IPS-18a (cell line): Measurements from ENCODE around the gene SLC35G1.

Experiments
- H3K27ac ChIP-seq: one replicate; pipeline ENCODE4 v1.5.1; 2013; ENCODE audit warnings: low read length
- H3K27me3 ChIP-seq: one replicate; pipeline ENCODE4 v1.6.1; 2013; ENCODE audit warnings: mild to moderate bottlenecking, low read length; ENCODE audit not compliant: control insufficient read depth, insufficient read depth
- H3K36me3 ChIP-seq: one replicate; pipeline ENCODE4 v1.6.1; 2013; ENCODE audit warnings: low read depth, low read length; ENCODE audit not compliant: control insufficient read depth
- H3K4me1 ChIP-seq: one replicate; pipeline ENCODE4 v1.6.1; 2013; ENCODE audit warnings: low read depth, low read length; ENCODE audit not compliant: control insufficient read depth
- H3K4me3 ChIP-seq: one replicate; pipeline ENCODE4 v1.5.1; 2013; ENCODE audit warnings: low read length
- H3K9ac ChIP-seq: one replicate; pipeline ENCODE4 v1.6.1; 2013; ENCODE audit warnings: mild to moderate bottlenecking, low read length, moderate library complexity
- H3K9me3 ChIP-seq: one replicate; pipeline ENCODE4 v1.6.1; 2013; ENCODE audit warnings: low read depth, low read length; ENCODE audit not compliant: control insufficient read depth

Gene SLC35G1

DNA sequence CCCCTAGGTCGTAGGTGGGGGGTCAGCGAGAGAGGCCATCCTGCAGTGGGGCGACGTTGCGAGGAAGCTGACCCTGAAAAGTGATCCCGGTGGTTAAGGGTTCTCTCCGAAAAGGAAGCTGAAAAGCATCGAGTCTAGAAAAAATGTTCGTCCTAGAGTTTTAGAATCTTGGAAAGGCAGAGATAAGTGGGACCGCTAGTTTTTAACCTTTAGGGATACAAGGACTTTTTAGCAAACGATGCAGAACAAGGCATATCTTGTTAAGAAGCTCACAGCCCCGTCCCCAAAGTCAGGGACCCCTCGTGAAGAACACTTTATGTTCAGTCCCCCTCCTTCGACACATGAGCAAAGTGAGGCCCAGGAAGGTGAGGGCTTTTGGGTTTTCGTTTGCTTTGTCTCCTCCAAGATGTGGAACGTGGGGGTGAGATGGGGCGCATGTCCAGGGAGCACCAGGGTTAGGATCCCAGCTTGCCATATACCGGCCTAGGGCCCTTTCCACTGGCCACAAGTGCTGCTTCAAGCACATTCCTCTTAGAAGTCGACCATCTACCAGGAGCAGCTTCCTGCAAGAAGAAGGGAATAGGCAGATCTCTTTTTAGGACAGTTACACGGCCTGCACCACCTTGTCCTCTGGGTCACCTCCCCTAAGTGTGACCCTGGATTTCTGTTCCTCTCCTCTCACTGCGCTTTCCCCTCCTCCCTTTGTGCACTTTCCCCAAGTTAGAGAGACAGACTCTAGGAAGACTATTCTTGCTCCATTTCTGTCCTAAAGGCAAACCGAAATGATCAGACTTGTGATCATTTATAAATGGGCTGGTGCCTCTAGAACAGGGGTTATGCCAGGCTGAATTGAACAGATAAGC, 969 bp downstream of the SLC35G1 start:
- H3K4me1 ChIP-seq = peaks cover 19% of the 10 kb centered on the region
- H3K27me3 ChIP-seq = peaks cover 36% of the 10 kb centered on the region
- H3K4me3 ChIP-seq = peak overlapping the region; percentile 84
- peak overlapping the region; percentile 60 for H3K9ac ChIP-seq
- H3K27ac ChIP-seq = no peak overlapping the region
- H3K9me3 ChIP-seq = no peaks in the 10 kb centered on the region
- H3K36me3 ChIP-seq = no peaks in the 10 kb centered on the region

DNA sequence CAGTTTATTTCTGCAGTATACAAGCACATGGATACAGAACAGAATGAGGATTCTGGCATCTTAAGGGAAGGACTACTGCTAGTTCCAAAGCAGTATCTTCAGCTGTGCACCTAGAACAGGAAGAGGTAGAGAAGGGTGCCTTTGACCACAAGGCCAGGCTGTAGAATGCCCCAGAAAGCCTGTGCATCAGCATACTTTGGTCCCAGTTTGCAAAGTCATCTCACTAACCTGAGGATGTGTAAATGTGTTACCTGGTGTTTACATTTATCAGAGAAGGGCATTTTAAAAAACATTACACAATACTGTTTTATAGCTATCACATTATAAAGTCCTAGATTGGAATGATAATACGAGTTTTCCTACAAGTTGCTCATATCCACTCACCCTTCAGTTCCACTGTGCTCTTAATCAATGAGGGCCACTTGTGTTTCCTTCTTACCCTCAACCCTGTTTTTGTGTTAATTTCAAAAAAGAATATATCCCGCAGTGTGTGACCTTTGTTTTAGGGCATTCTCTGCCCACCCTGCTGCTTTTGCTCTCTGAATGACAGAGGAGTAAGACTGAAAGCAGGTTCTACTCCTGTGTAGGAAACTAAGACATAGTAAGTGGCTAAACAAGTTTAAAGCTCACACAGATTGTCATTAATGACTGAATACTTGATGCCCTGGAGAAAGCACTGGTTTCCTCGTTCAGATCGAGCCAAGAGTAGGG, 3.4 kb downstream of the SLC35G1 start:
- H3K9ac ChIP-seq = no peak overlapping the region
- peaks cover 3% of the 10 kb centered on the region for H3K36me3 ChIP-seq
- H3K4me3 ChIP-seq = no peak overlapping the region
- H3K4me1 ChIP-seq = peaks cover 19% of the 10 kb centered on the region
- H3K27ac ChIP-seq = no peak overlapping the region
- no peaks in the 10 kb centered on the region for H3K9me3 ChIP-seq
- H3K27me3 ChIP-seq = peaks cover 33% of the 10 kb centered on the region

DNA sequence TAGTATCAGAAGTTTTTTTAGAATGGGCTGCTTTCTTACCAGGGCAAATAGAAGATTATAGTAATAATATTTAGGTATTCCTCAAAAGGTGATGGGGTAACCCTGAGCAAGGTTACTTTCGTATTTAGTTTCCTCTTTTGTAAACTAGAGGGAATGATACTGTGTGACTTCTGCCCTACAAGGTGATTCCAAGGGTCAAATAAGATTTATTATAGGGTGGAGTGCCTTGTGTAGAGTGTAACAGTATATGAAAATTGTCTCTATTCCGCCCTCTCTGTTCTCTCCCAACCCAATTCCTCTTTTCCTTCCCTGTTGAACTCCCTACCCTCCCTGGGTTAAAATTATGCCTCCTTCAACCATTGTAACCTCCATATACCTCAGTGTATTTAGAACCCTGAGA, 5.3 kb downstream of the SLC35G1 start:
- Histone ChIP-seq H3K9me3 (no peaks in the 10 kb centered on the region), H3K27ac (no peak overlapping the region), H3K36me3 (peaks cover 3% of the 10 kb centered on the region), H3K4me1 (peaks cover 19% of the 10 kb centered on the region), H3K4me3 (no peak overlapping the region), H3K9ac (no peak overlapping the region), H3K27me3 (peaks cover 17% of the 10 kb centered on the region)

DNA sequence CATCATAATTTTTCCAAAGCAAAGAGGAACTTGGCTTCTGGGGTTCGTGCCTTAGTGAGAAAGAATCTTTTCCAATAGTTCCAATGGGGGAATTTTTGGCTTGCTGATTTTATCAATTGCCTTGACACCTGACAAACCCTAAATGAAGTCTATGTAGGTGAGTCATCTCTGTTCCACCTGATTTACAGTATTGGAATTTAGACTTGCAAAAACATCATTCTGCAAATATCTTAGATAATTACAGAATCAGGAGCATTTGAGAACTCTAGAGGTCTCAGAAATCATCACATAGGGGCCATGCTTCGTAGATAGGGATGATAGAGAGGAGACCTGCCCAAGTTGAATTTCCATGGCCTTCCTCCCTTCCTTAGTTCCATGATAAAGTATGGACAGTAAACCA, 9.3 kb downstream of the SLC35G1 start:
- no peak overlapping the region for H3K4me3 ChIP-seq
- H3K36me3 ChIP-seq = peaks cover 3% of the 10 kb centered on the region
- no peaks in the 10 kb centered on the region for H3K9me3 ChIP-seq
- no peak overlapping the region for H3K27ac ChIP-seq
- H3K9ac ChIP-seq = no peak overlapping the region
- H3K27me3 ChIP-seq = no peaks in the 10 kb centered on the region
- H3K4me1 ChIP-seq = no peaks in the 10 kb centered on the region

DNA sequence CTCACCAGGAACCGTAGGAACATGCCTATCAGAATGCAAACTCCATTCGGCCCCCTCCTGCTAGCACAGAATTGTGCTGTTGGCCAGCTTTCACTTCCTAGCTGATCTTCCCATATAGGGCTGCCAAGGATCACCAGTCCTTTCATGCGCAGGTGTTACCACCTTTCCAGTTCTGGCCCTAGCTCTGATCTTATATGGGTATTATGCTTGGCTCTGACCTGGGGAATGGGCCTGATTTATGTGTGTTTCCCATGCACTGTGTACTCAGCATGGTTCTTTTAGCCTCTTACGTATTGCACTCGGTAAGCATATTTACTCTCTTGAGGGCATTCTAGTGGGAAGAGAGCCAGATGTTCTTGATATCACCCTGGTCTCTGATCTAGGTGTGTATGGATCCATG, 11.1 kb downstream of the SLC35G1 start:
- H3K9ac ChIP-seq = no peak overlapping the region
- H3K4me1 ChIP-seq = no peaks in the 10 kb centered on the region
- no peak overlapping the region for H3K4me3 ChIP-seq
- H3K36me3 ChIP-seq = peaks cover 3% of the 10 kb centered on the region
- no peak overlapping the region for H3K27ac ChIP-seq
- no peaks in the 10 kb centered on the region for H3K27me3 ChIP-seq
- no peaks in the 10 kb centered on the region for H3K9me3 ChIP-seq

DNA sequence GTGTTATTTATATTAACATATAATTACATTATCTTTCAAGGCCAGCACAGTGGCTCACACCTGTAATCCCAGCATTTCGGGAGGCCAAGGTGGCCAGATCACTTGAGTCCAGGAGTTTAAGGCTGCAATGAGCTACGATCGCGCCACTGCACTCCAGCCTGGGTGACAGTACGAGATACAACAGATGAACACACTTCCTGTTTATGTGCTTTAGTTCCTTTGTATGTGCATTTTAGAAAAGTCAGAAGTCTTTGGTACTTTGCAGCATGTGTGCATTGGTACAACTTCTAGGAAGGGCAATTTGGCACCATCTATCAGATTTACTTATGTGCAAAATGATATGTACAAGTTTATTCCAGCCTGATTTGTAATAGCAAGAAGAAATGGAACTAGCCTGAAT, 13.3 kb downstream of the SLC35G1 start:
- Histone ChIP-seq H3K27me3 (no peaks in the 10 kb centered on the region), H3K4me3 (no peak overlapping the region), H3K36me3 (no peaks in the 10 kb centered on the region), H3K9me3 (no peaks in the 10 kb centered on the region), H3K4me1 (no peaks in the 10 kb centered on the region), H3K9ac (no peak overlapping the region), H3K27ac (no peak overlapping the region)

DNA sequence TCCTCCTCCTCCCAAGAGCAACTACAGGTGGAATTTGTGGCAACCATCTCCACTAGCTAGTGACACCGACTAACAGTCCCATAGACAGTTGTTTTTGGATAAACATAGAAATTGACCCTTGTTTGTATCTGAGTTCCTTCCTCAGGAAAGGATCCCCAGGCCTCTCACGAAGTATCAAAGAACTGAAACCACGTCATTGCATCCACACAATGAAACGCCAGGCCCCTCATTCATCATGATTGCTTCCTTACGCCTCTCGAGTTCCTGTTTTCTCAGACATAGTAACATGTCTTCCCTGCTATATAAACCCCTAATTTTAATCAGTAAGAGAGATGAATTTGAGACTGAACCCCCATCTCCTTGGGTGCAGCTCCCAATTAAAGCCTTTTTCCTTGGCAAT, 18.1 kb downstream of the SLC35G1 start:
- no peaks in the 10 kb centered on the region for H3K36me3 ChIP-seq
- no peaks in the 10 kb centered on the region for H3K9me3 ChIP-seq
- no peak overlapping the region for H3K9ac ChIP-seq
- no peaks in the 10 kb centered on the region for H3K27me3 ChIP-seq
- H3K27ac ChIP-seq = no peak overlapping the region
- H3K4me1 ChIP-seq = peaks cover 3% of the 10 kb centered on the region
- no peak overlapping the region for H3K4me3 ChIP-seq

DNA sequence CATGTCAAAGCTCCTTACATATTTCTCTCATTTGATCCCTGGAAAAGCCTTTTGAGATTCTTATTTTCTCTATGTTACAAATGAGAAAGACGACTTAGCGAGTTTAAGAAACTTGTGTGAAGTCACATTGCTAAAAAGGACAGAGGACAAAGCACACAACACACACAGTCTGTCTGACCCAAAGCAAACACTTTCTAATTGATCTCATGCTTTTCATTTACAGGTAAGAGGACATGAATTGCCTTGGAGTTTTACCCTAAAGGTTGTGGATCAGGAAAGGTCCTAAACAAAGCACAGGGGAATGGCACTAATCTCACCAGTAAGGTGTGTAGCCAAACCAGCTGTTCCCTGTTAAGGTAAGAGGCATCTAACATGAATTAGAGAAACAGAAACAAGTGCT, 18.7 kb downstream of the SLC35G1 start:
- no peak overlapping the region for H3K4me3 ChIP-seq
- no peaks in the 10 kb centered on the region for H3K27me3 ChIP-seq
- no peak overlapping the region for H3K9ac ChIP-seq
- H3K36me3 ChIP-seq = no peaks in the 10 kb centered on the region
- H3K9me3 ChIP-seq = no peaks in the 10 kb centered on the region
- H3K27ac ChIP-seq = no peak overlapping the region
- H3K4me1 ChIP-seq = peaks cover 4% of the 10 kb centered on the region

DNA sequence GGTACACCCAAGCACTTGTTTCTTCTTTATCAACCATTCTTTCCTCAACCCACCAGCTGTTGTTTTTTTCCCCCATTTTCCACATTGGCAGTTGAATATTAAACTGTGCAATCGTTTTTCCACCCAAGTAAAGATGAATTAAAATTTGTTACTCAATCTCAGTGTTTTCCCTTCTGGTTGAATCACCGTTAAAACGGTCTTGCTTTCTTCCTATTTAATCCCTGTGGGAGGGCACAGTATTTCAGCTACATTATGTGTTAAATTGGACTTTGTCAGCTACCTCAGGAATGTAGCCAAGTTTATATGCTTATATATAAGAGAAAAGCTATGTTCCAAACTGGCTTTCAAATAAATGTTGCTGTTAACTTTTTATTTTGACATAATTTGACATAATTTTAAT, 19.9 kb downstream of the SLC35G1 start:
- Histone ChIP-seq H3K27me3 (no peaks in the 10 kb centered on the region), H3K4me1 (peaks cover 4% of the 10 kb centered on the region), H3K9me3 (no peaks in the 10 kb centered on the region), H3K27ac (no peak overlapping the region), H3K4me3 (no peak overlapping the region), H3K36me3 (no peaks in the 10 kb centered on the region), H3K9ac (no peak overlapping the region)

DNA sequence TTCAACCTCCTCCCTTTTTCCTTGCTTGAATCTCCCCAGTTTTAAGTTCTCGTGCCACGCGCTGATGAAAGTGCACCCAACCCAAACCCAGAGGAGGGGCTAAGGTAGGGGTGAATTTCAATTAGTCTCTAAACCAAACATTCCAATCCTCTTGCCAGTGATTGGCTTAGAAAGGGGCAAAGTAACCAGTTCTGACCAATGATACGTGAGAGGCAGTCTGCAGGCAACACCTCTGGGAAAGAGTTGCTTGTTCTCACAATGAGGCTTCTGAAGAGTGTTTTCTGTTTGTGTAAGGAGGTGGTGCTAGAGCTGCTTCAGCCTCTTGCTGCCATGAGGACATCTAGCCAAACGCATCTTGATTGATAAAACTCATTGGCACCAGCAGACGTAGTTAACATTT, 21.8 kb downstream of the SLC35G1 start:
- Histone ChIP-seq H3K4me1 (peaks cover 4% of the 10 kb centered on the region), H3K4me3 (no peak overlapping the region), H3K9me3 (no peaks in the 10 kb centered on the region), H3K27me3 (no peaks in the 10 kb centered on the region), H3K36me3 (no peaks in the 10 kb centered on the region), H3K27ac (no peak overlapping the region), H3K9ac (no peak overlapping the region)

DNA sequence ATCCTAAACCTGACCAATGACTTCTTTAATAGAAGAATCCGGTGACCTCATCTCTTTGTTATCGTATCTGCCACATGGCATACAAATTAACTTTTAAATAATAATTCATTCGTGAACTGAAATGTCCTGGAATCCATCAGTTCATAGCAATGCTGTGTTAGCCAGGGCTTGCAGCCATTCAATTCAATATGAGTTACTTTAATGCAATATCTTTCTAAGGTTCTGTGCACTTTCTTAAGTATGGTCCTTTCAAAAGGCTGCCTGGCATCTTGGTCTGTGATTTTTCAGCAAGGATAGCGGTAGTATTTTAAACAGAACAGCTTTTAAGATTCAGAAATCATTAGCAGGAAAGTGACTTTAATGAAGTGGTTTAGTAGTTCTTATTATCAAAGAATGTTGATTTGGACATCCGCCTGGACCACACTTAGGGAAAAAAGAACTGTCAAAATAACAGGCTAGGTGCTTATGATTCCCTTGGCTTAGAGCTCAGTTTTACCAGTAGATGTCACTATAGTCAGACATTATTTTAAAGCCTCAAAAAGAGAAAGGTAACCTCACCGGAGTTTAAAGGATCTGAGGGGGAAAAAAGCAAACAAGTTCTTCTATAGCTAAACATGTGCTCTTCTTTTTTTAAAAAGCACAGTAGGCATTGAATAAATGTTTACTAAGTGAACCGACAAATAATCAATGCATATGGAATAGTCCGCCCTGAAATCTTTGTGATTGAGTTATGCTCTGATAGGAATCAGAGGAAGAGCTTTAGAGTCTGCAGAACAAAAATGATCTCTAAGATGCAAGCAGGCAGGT, 22.7 kb downstream of the SLC35G1 start:
- peaks cover 4% of the 10 kb centered on the region for H3K4me1 ChIP-seq
- H3K27ac ChIP-seq = no peak overlapping the region
- H3K9me3 ChIP-seq = no peaks in the 10 kb centered on the region
- H3K36me3 ChIP-seq = no peaks in the 10 kb centered on the region
- H3K27me3 ChIP-seq = no peaks in the 10 kb centered on the region
- no peak overlapping the region for H3K9ac ChIP-seq
- H3K4me3 ChIP-seq = no peak overlapping the region
